WTC11 (cell line): ENCODE data around the gene GALNT12. TPM values are rescaled to one million over a fixed set of nuclear protein-coding genes. Genes with fewer than 3 reads are reported as not detected.

Source experiments
- ATAC-seq: fragments of 200-7000 bp; cut with Tn5 transposase; 2 replicates; pipeline ENCODE4 v1.10.0; 2021; ENCODE audit warnings: mild to moderate bottlenecking, moderate library complexity
- CTCF ChIA-PET: fragments of 300-600 bp; sonication (Branson Sonifier 250); formaldehyde crosslinking; loops from one replicate; lab custom pipeline; 2021; ENCODE audit warnings: antibody characterized with exemption; lab: Charles Lee
- POLR2A ChIA-PET: fragments of 350-600 bp; sonication (Branson Sonifier 250); formaldehyde crosslinking; loops from one replicate; lab custom pipeline; 2021; ENCODE audit warnings: antibody characterized with exemption; lab: Charles Lee
- DNase-seq: peaks from one replicate; pipeline ENCODE4 v3.0.0; 2021; ENCODE audit warnings: low spot score
- H3K27ac Mint-ChIP-seq: 2 replicates; pipeline ENCODE4 v1.8.0; 2021; ENCODE audit warnings: mixed read lengths
- H3K27me3 Mint-ChIP-seq: 2 replicates; pipeline ENCODE4 v1.8.0; 2021; ENCODE audit warnings: low read depth, mild to moderate bottlenecking, moderate library complexity, mixed read lengths
- H3K36me3 Mint-ChIP-seq: 2 replicates; pipeline ENCODE4 v1.8.0; 2021; ENCODE audit warnings: mixed read lengths
- H3K4me1 Mint-ChIP-seq: 2 replicates; pipeline ENCODE4 v1.8.0; 2022; ENCODE audit warnings: mixed read lengths
- H3K4me3 Mint-ChIP-seq: 2 replicates; pipeline ENCODE4 v1.8.0; 2021; ENCODE audit warnings: mild to moderate bottlenecking, moderate library complexity, mixed read lengths
- H3K9me3 Mint-ChIP-seq: 2 replicates; pipeline ENCODE4 v1.8.0; 2021; ENCODE audit warnings: mixed read lengths
- AR ChIP-seq: fragments of 250-450 bp; sonication (Bioruptor Pico); IDR thresholded peaks from 2 replicates; pipeline ENCODE4 v1.9.0; 2021; ENCODE audit warnings: mild to moderate bottlenecking
- ATF1 ChIP-seq: sonication (generic); formaldehyde crosslinking; IDR thresholded peaks from 2 replicates; pipeline ENCODE4 v1.8.1; 2023; ENCODE audit warnings: mild to moderate bottlenecking, moderate library complexity, missing genetic modification reagents
- ATF2 ChIP-seq: sonication (generic); formaldehyde crosslinking; IDR thresholded peaks from 2 replicates; pipeline ENCODE4 v1.8.1; 2022; ENCODE audit warnings: low read depth, missing genetic modification reagents, borderline replicate concordance
- ATF3 ChIP-seq: sonication (generic); formaldehyde crosslinking; conservative IDR thresholded peaks from 2 replicates; pipeline ENCODE4 v1.8.1; 2022; ENCODE audit warnings: mild to moderate bottlenecking, missing genetic modification reagents
- E2F1 ChIP-seq: sonication (generic); formaldehyde crosslinking; IDR thresholded peaks from 2 replicates; pipeline ENCODE4 v1.8.0; 2022; ENCODE audit warnings: mild to moderate bottlenecking, missing genetic modification reagents
- E2F5 ChIP-seq: sonication (generic); formaldehyde crosslinking; IDR thresholded peaks from 2 replicates; pipeline ENCODE4 v1.8.1; 2022; ENCODE audit warnings: mild to moderate bottlenecking, moderate library complexity, missing genetic modification reagents
- ESRRA ChIP-seq: sonication (generic); formaldehyde crosslinking; IDR thresholded peaks from 2 replicates; pipeline ENCODE4 v1.8.1; 2022; ENCODE audit warnings: mild to moderate bottlenecking, missing genetic modification reagents, borderline replicate concordance
- ETV6 ChIP-seq: sonication (generic); formaldehyde crosslinking; IDR thresholded peaks from 2 replicates; pipeline ENCODE4 v1.8.1; 2022; ENCODE audit warnings: mild to moderate bottlenecking, missing genetic modification reagents
- GRHL2 ChIP-seq: fragments of 250-450 bp; sonication (Bioruptor Pico); IDR thresholded peaks from 2 replicates; pipeline ENCODE4 v1.8.0; 2022; ENCODE audit warnings: mild to moderate bottlenecking, moderate library complexity; ENCODE audit not compliant: insufficient replicate concordance, severe bottlenecking
- MAX ChIP-seq: sonication (generic); formaldehyde crosslinking; IDR thresholded peaks from 2 replicates; pipeline ENCODE4 v1.8.0; 2022; ENCODE audit warnings: mild to moderate bottlenecking, missing genetic modification reagents
- NFE2L1 ChIP-seq: sonication (generic); formaldehyde crosslinking; IDR thresholded peaks from 2 replicates; pipeline ENCODE4 v1.8.1; 2023; ENCODE audit warnings: missing genetic modification reagents
- NR1H2 ChIP-seq: sonication (generic); formaldehyde crosslinking; IDR thresholded peaks from 2 replicates; pipeline ENCODE4 v1.9.0; 2021; ENCODE audit warnings: mild to moderate bottlenecking, moderate library complexity, missing genetic modification reagents
- NR3C1 ChIP-seq: sonication (generic); formaldehyde crosslinking; conservative IDR thresholded peaks from 2 replicates; pipeline ENCODE4 v1.8.1; 2023; ENCODE audit warnings: low read depth, mild to moderate bottlenecking, missing genetic modification reagents
- SMAD4 ChIP-seq: sonication (generic); formaldehyde crosslinking; IDR thresholded peaks from 2 replicates; pipeline ENCODE4 v1.8.0; 2022; ENCODE audit warnings: mild to moderate bottlenecking, missing genetic modification reagents
- STAT6 ChIP-seq: sonication (generic); formaldehyde crosslinking; conservative IDR thresholded peaks from 2 replicates; pipeline ENCODE4 v1.8.1; 2023; ENCODE audit warnings: mild to moderate bottlenecking, low read depth, missing genetic modification reagents, moderate library complexity
- TCF7 ChIP-seq: sonication (generic); formaldehyde crosslinking; IDR thresholded peaks from 2 replicates; pipeline ENCODE4 v1.8.0; 2022; ENCODE audit warnings: mild to moderate bottlenecking, low read depth, missing genetic modification reagents, moderate library complexity
- ZBTB43 ChIP-seq: sonication (generic); formaldehyde crosslinking; IDR thresholded peaks from 2 replicates; pipeline ENCODE4 v1.8.1; 2023; ENCODE audit warnings: mild to moderate bottlenecking, missing genetic modification reagents
- ZNF121 ChIP-seq: sonication (generic); formaldehyde crosslinking; IDR thresholded peaks from 2 replicates; pipeline ENCODE4 v1.8.0; 2023; ENCODE audit warnings: missing genetic modification reagents
- ZNF512 ChIP-seq: sonication (generic); formaldehyde crosslinking; IDR thresholded peaks from 2 replicates; pipeline ENCODE4 v1.8.1; 2022; ENCODE audit warnings: missing genetic modification reagents, borderline replicate concordance
- ZSCAN18 ChIP-seq: fragments of 250-450 bp; sonication (Bioruptor Pico); IDR thresholded peaks from 2 replicates; pipeline ENCODE4 v2.1.2; 2022; ENCODE audit warnings: mild to moderate bottlenecking, moderate library complexity
- total RNA-seq: library from RNA; stranded (reverse); gene quantifications from 3 replicates; pipeline ENCODE4 v1.2.3, GENCODE V29; 2021

GALNT12 gene
- total RNA-seq, 1 experiment from 2014 or later, result 19.3 TPM

- TF ChIP-seq ATF3 (CRISPR knock-in tag) (no peak), STAT6 (no peak), NR3C1 (CRISPR knock-in tag) (no peak), ZNF512 (CRISPR knock-in tag) (no peak), E2F1 (CRISPR knock-in tag) (no peak), ATF2 (CRISPR knock-in tag) (no peak), ETV6 (CRISPR knock-in tag) (no peak), NFE2L1 (CRISPR knock-in tag) (no peak), ATF1 (CRISPR knock-in tag) (no peak), ZNF121 (CRISPR knock-in tag) (no peak), MAX (CRISPR knock-in tag) (no peak), ESRRA (CRISPR knock-in tag) (no peak), SMAD4 (CRISPR knock-in tag) (no peak), GRHL2 (CRISPR knock-in tag) (no peak), NR1H2 (no peak)
- TF ChIP-seq, all 79 proteins: peak for 0
Observed at GRCh38 chr9:98777618-98778017, 29.9 kb upstream of the GALNT12 start (continued).

GRCh38 chr9:98778251-98778650, 29.2 kb upstream of the GALNT12 start:
- peaks cover 42% of the 10 kb centered on the region for H3K36me3 Mint-ChIP-seq
- ChIA-PET POLR2A (no interaction called here), CTCF (interaction anchor here (1.7 kb wide), 1 partner anchor 241 kb away, joined by 4 read pairs; no protein-coding TSS in a partner anchor)
- peaks cover 2% of the 10 kb centered on the region; the same call in 1 of the 2 replicates for H3K4me1 Mint-ChIP-seq
- H3K4me3 Mint-ChIP-seq, result no peak overlapping the region
- no peak for DNase-seq
- no peak overlapping the region for H3K27ac Mint-ChIP-seq
- ATAC-seq, result no peak
- H3K27me3 Mint-ChIP-seq, result no peaks in the 10 kb centered on the region
- no peaks in the 10 kb centered on the region for H3K9me3 Mint-ChIP-seq
- no peak for TF ChIP-seq ZBTB43 (CRISPR knock-in tag)
- no peak for TF ChIP-seq AR (CRISPR knock-in tag)
- TF ChIP-seq TCF7, result no peak
- no peak for TF ChIP-seq ESRRA (CRISPR knock-in tag)
- TF ChIP-seq ZSCAN18 (CRISPR knock-in tag), result no peak
- no peak for TF ChIP-seq E2F5
